ENCODE data around the gene MEIS1. TPM values are rescaled to one million over a fixed set of nuclear protein-coding genes. Genes with fewer than 3 reads are reported as not detected.

Gene MEIS1
- total RNA-seq, 4 donors from 2014 or later, result 7.6 to 17.4 (median 12.0) TPM

DNA sequence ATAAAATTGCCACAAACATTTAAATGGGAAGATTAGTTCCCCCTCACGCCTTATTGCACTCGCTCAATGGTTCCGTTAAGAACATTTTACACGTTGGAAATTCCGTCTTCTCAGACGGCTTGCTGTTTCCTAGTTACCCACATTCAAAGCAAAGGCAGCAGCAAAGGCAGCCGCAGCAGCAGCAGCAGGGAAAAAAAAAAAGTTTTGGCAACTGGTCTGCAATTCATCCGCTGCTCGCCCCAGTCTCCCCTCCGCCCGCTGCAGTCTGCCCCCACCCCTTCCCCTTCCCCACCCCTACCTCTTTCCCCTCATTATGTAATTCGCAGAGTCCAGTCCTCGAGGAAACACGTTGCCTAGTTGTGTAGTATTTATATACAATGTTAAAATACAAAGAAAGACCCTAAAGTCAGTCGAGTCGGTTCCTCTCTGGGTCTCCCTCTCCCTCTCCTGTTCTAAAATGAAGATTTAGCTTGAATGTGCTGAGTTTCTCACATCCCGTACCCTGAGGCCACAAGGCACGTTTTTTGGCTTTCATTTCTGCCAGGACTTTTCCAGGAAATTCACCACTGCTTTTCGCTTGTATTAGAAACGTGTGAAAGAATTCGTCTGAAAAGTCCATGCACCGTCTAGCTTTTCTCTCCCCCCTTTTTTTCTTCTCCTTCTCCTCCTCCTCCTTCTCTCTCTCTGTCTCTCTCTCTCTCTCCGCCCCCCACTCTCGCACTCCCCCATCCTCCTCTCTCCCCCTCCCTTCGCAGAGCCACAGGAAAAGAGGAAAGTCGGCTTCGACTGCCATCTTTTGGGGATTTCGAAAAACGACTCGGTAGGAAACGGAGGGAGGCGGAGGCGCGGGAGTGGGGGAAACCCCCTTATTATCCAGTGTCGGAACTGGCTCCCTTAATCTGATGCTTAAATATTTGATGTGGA lies 140.0 kb downstream of the MEIS1 start:
- no peak for TF ChIP-seq CTCF (IDR thresholded peaks at IDR 0.05; ENCODE audit: low read depth)

GRCh38 chr2:66575625-66576310 lies 140.8 kb downstream of the MEIS1 start:
- TF ChIP-seq CTCF (IDR thresholded peaks at IDR 0.05; ENCODE audit: low read depth), result no peak

DNA sequence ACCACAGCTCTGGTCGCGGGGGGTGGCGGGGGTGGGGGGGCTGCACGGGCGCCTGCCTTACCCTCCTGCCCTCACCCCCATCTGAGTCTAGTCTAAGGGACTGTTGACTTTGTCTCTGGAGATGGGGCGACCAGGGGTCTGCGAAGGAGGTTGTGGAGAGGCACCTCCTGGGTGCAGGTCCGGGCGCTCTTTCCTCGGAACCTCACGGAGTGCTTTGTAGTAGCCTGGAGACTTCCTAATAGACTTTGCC lies 141.3 kb downstream of the MEIS1 start:
- no peak for TF ChIP-seq CTCF (IDR thresholded peaks at IDR 0.05; ENCODE audit: low read depth)

- TF ChIP-seq CTCF (IDR thresholded peaks at IDR 0.05; ENCODE audit: low read depth), result no peak
Measured at GRCh38 chr2:66576561-66577320, 141.8 kb downstream of the MEIS1 start.

- TF ChIP-seq CTCF (IDR thresholded peaks at IDR 0.05; ENCODE audit: low read depth), result no peak
Measured at GRCh38 chr2:66577321-66578053, 142.6 kb downstream of the MEIS1 start.

DNA sequence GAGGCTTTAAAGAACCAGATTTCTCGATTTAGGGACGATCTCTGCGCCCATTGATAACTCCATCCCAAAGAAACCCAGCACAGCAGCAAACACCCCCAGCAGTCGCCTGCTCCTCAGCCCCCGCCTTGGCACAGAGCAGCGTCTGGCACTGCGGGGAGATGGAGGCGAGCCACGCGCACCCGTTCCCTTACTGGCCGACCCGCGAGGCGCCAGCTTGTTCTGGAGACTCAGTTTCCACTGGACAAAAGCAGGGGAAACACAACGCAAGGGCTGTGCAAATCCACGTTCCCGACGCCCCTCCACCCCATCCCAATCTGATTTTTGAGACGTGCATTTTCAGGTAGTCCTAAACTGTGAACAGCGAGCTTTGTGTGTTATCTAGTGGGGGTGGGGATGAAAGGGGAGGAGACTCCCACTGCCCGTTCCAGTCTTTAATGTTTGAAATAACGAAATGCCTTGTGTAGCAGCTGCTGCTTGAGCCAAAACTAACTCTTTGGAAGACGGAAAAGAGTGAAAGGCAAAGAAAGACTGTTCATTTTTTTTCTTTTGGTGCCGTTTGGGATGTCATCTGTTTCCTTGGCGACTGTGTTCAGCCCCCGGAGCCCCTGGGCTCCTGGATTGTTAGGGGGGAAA lies 143.2 kb downstream of the MEIS1 start:
- TF ChIP-seq CTCF (IDR thresholded peaks at IDR 0.05; ENCODE audit: low read depth), result no peak

Data from subcutaneous adipose tissue (tissue), 4 donors.